Stomach (tissue), 9 donors: ENCODE measurements around the gene IRF4. TPM values are rescaled to one million over a fixed set of nuclear protein-coding genes. Genes with fewer than 3 reads are reported as not detected.

ENCODE experiments used
- DNase-seq, 2 donors: peaks; one replicate each; pipeline versions ENCODE4 v3.0.0 to v3.0.0-alpha.2; 2013 to 2019
- H3K27ac ChIP-seq, 5 donors: fragments of 200-600 bp in 4 of 5; sonication (generic) in 4 of 5; one replicate each; pipeline ENCODE4 v1.5.1; 2013 to 2019; ENCODE audit warnings: mild to moderate bottlenecking in 1 of 5, moderate library complexity in 1 of 5
- H3K27me3 ChIP-seq, 3 donors: fragments of 200-600 bp; sonication (generic); one replicate each; pipeline ENCODE4 v1.5.1; 2017 to 2019; ENCODE audit warnings: mixed run types in 1 of 3
- H3K36me3 ChIP-seq, 4 donors: fragments of 200-600 bp; sonication (generic); 1 replicate in 3 of 4; 2 replicates in 1 of 4; pipeline ENCODE4 v1.5.1; 2016 to 2019
- H3K4me1 ChIP-seq, 4 donors: fragments of 200-600 bp; sonication (generic); one replicate each; pipeline ENCODE4 v1.5.1; 2016 to 2019
- H3K4me3 ChIP-seq, 4 donors: fragments of 200-600 bp; sonication (generic) in 3 of 4; one replicate each; pipeline ENCODE4 v1.5.1; 2016 to 2019; ENCODE audit warnings: mild to moderate bottlenecking in 1 of 4
- H3K9me3 ChIP-seq, 4 donors: fragments of 200-600 bp; sonication (generic); one replicate each; pipeline ENCODE4 v1.5.1; 2016 to 2019
- EP300 ChIP-seq: sonication (generic); formaldehyde crosslinking; IDR thresholded peaks from one replicate; pipeline ENCODE4 v1.6.1; 2017; ENCODE audit warnings: antibody characterized with exemption
- POLR2A ChIP-seq, 4 donors: fragments of 450-650 bp; IDR thresholded peaks; one replicate each; pipeline ENCODE4 v1.6.1; 2016; ENCODE audit warnings: antibody characterized with exemption in 4 of 4, control low read depth in 2 of 4, mild to moderate bottlenecking in 1 of 4, moderate library complexity in 1 of 4
- POLR2AphosphoS5 ChIP-seq, 3 donors: sonication (generic); formaldehyde crosslinking; IDR thresholded peaks; one replicate each; pipeline ENCODE4 v1.6.1; 2016; ENCODE audit warnings: antibody characterized with exemption in 3 of 3
- WGBS, 5 donors: extraction: QIAGEN DNeasy Blood & Tissue Kit in 3 of 5; methylation state at CpG; one replicate each; pipeline versions ENCODE4 v1.1.5 to v1.1.7; 2013 to 2018; 5-methylcytosine and 5-hydroxymethylcytosine counted together
- intact Hi-C: fragments of 100-400 bp; cut with DNase I; formaldehyde crosslinking; loops from one replicate; pipeline ENCODE4 v1.15.1; 2023; ENCODE audit warnings: low total_unique reads
- polyA plus RNA-seq, 3 donors: library from polyadenylated mRNA; stranded (reverse); fragments of 200-250 nt; gene quantifications; one replicate each; pipeline ENCODE4 v1.2.3, GENCODE V29; 2013
- total RNA-seq, 5 donors: library from RNA; depleted of rRNA; stranded (reverse); fragments of >200 nt; gene quantifications; one replicate each; pipeline versions ENCODE4 v1.1.0 to v1.2.3, GENCODE V29; 2014 to 2016
- TF ChIP-seq, protein P1 (sequence below), 7 experiments: fragments of 450-650 bp in 4 of 7; fragments of 200-600 bp in 3 of 7; sonication (generic) in 3 of 7; IDR thresholded peaks; one replicate each; pipeline ENCODE4 v1.5.1; 2016 to 2019; ENCODE audit warnings: antibody characterized with exemption in 7 of 7, control low read depth in 2 of 7, mild to moderate bottlenecking in 1 of 7
- donor health status: healthy with polysubstance abuse.
- donor health status: Bipolar disorder and iron deficiency.
- donor health status: healthy.

The IRF4 gene
- total and polyA plus RNA-seq, 8 donors = 0.48 to 7.0 (median 2.6) TPM; not detected in 1

DNA sequence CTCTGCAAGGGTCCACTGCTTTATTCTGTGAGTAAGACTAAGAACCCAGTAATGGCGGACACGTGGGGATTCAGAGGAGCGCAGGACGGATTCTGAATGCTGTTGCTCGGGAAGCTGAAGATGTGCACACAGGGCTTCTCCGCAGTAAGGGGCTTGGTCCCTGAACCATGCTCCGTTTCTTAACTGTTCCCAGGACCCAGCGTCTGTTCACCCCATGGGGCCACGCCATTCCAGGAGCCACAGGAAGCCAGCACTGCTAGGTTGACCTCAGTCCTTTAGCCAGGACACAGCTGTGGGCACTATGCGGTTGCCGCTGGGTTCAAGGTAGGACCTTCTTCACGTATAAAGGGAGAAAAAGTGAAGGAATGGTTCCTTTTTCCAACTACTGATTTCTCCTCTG, 59.8 kb downstream of the IRF4 start:
- Histone ChIP-seq H3K27me3 (peaks cover 0 to 22% (median 7%) of the 10 kb centered on the region in 3 donors), H3K4me3 (no peak overlapping the region), H3K27ac (no peak overlapping the region), H3K9me3 (no peaks in the 10 kb centered on the region), H3K36me3 (no peaks in the 10 kb centered on the region), H3K4me1 (peaks cover 0 to 6% (median 0%) of the 10 kb centered on the region in 4 donors)
- intact Hi-C loops = no loop called here
- WGBS, 5 donors = 85 to 94% (median 93%) methylated on average over 12 of the region's 12 CpGs
- TF ChIP-seq POLR2A (IDR thresholded peaks at IDR 0.05) = no peak
- TF ChIP-seq, protein P1, sequence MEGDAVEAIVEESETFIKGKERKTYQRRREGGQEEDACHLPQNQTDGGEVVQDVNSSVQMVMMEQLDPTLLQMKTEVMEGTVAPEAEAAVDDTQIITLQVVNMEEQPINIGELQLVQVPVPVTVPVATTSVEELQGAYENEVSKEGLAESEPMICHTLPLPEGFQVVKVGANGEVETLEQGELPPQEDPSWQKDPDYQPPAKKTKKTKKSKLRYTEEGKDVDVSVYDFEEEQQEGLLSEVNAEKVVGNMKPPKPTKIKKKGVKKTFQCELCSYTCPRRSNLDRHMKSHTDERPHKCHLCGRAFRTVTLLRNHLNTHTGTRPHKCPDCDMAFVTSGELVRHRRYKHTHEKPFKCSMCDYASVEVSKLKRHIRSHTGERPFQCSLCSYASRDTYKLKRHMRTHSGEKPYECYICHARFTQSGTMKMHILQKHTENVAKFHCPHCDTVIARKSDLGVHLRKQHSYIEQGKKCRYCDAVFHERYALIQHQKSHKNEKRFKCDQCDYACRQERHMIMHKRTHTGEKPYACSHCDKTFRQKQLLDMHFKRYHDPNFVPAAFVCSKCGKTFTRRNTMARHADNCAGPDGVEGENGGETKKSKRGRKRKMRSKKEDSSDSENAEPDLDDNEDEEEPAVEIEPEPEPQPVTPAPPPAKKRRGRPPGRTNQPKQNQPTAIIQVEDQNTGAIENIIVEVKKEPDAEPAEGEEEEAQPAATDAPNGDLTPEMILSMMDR (IDR thresholded peaks at IDR 0.05) = no peak
- no peak for TF ChIP-seq EP300
- TF ChIP-seq POLR2AphosphoS5 (IDR thresholded peaks at IDR 0.05) = no peak
- no peak for DNase-seq

GRCh38 chr6:451847-452246, 60.3 kb downstream of the IRF4 start:
- WGBS, 5 donors = 89 to 96% (median 95%) methylated on average over 8 of the region's 8 CpGs
- Histone ChIP-seq H3K9me3 (no peaks in the 10 kb centered on the region), H3K27me3 (peaks cover 0 to 17% (median 6%) of the 10 kb centered on the region in 3 donors), H3K4me1 (peaks cover 0 to 6% (median 0%) of the 10 kb centered on the region in 4 donors), H3K36me3 (no peaks in the 10 kb centered on the region), H3K4me3 (no peak overlapping the region), H3K27ac (no peak overlapping the region)
- no peak for DNase-seq
- intact Hi-C loops = no loop called here
- TF ChIP-seq POLR2A (IDR thresholded peaks at IDR 0.05) = no peak

GRCh38 chr6:452301-453067, 60.9 kb downstream of the IRF4 start:
- peaks cover 0 to 6% (median 0%) of the 10 kb centered on the region in 4 donors for H3K4me1 ChIP-seq
- no peaks in the 10 kb centered on the region for H3K36me3 ChIP-seq
- H3K9me3 ChIP-seq = no peaks in the 10 kb centered on the region
- 74 to 83% (median 81%) methylated on average over 8 to 9 of the region's 9 CpGs for WGBS, 5 donors
- no peak overlapping the region for H3K27ac ChIP-seq
- no peak overlapping the region for H3K4me3 ChIP-seq
- peaks cover 0 to 11% (median 0%) of the 10 kb centered on the region in 3 donors for H3K27me3 ChIP-seq
- intact Hi-C loops = no loop called here
- TF ChIP-seq POLR2A (IDR thresholded peaks at IDR 0.05) (no peak), EP300 (no peak), POLR2AphosphoS5 (IDR thresholded peaks at IDR 0.05) (no peak)
- TF ChIP-seq, protein P1 (IDR thresholded peaks at IDR 0.05) = no peak
- DNase-seq = no peak

DNA sequence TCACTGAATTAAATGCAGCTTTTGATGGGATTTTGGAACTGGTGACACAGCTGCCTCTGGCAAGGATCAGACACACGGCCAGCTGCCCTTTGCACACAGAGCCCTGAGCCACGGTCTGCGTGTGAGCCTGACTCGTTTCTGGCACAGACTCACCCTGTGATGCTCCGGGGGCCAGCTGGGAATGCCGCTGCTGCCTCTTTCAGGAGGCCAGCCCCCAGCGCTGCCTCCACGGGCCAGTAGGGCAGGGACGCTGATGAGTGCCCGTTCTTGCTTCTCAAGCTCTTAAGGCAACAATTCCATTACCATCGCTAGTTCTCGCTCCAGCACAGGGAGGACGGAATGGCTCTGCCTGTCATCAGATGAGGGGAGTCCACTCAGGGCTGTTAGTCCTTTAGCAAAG, 61.6 kb downstream of the IRF4 start:
- no peaks in the 10 kb centered on the region for H3K36me3 ChIP-seq
- H3K9me3 ChIP-seq = no peaks in the 10 kb centered on the region
- H3K4me3 ChIP-seq = no peak overlapping the region
- TF ChIP-seq POLR2AphosphoS5 (IDR thresholded peaks at IDR 0.05) (peak in 1 of 3 donors; percentile 18), POLR2A (IDR thresholded peaks at IDR 0.05) (no peak), EP300 (no peak)
- TF ChIP-seq, protein P1 (IDR thresholded peaks at IDR 0.05) = no peak
- no peak overlapping the region for H3K27ac ChIP-seq
- DNase-seq = peak in 1 of 2 donors; percentile 72
- H3K4me1 ChIP-seq = peaks cover 0 to 6% (median 0%) of the 10 kb centered on the region in 4 donors
- intact Hi-C loops = no loop called here
- peaks cover 0 to 9% (median 0%) of the 10 kb centered on the region in 3 donors for H3K27me3 ChIP-seq
- 56 to 71% (median 65%) methylated on average over 13 of the region's 13 CpGs for WGBS, 5 donors
